IPS DF 6.9 (cell line): Measurements from ENCODE around the gene WDR64.
"Not testable (repeated sequence)": the region's sequence is repeated elsewhere in the genome, so short reads cannot be mapped to it uniquely, and the experiment has no call there.

Experiments
- DNase-seq: peaks from one replicate; pipeline ENCODE4 v3.0.0-alpha.2; 2013; ENCODE audit warnings: low read depth, low spot score
- H3K27ac ChIP-seq: one replicate; pipeline ENCODE4 v1.5.1; 2013; ENCODE audit warnings: low read length, control low read depth
- H3K27me3 ChIP-seq: 2 replicates; pipeline ENCODE4 v1.6.1; 2013; ENCODE audit warnings: mild to moderate bottlenecking, low read length; ENCODE audit not compliant: control insufficient read depth, insufficient read depth
- H3K36me3 ChIP-seq: 2 replicates; pipeline ENCODE4 v1.6.1; 2013; ENCODE audit warnings: low read length; ENCODE audit not compliant: control insufficient read depth, insufficient read depth
- H3K4me1 ChIP-seq: 2 replicates; pipeline ENCODE4 v1.6.1; 2013; ENCODE audit warnings: low read length; ENCODE audit not compliant: control insufficient read depth, insufficient read depth
- H3K4me3 ChIP-seq: 2 replicates; pipeline ENCODE4 v1.5.1; 2013; ENCODE audit warnings: mild to moderate bottlenecking, low read length
- H3K9me3 ChIP-seq: 2 replicates; pipeline ENCODE4 v1.6.1; 2013; ENCODE audit warnings: low read length, inconsistent platforms; ENCODE audit not compliant: control insufficient read depth, insufficient read depth
- WGBS: extraction: QIAGEN DNeasy Blood & Tissue Kit; methylation state at CpG from one replicate; pipeline ENCODE4 v1.1.7; 2013; ENCODE audit warnings: mixed read lengths, missing lambda C conversion rate; ENCODE audit not compliant: insufficient read length, insufficient coverage; 5-methylcytosine and 5-hydroxymethylcytosine counted together

The WDR64 gene

DNA sequence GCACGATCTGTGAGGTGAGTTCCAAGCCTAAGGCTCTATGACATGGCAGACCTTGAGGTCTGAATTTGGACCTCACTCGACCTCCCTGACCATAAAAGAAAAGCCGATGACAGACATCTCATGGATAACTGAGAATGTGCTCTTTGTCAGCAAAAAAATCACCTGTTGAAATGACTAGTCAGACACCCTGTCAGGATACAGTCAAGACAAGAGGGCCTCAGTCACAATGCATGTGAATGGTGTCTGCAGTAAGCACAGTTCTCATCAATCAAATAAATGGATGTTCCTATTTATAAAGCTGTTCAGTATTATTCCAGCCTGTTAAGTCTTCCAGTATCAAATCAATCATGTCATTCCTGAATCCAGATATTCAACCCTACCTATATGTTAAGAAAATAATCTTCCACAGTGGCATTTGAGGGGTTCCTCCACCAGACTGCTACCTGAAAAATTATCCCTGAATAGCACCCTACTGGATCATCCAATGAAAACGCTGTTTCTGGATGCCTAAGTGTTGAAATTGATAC is 167.3 kb downstream of the WDR64 start:
- WGBS = no CpG with 5 or more reads among the region's 4 CpGs
- Histone ChIP-seq H3K4me1 (no peaks in the 10 kb centered on the region), H3K27me3 (no peaks in the 10 kb centered on the region), H3K27ac (no peak overlapping the region), H3K36me3 (no peaks in the 10 kb centered on the region), H3K4me3 (no peak overlapping the region), H3K9me3 (no peaks in the 10 kb centered on the region)
- DNase-seq = no peak

GRCh38 chr1:241821363-241821762 is 169.3 kb downstream of the WDR64 start:
- no CpG with 5 or more reads among the region's 4 CpGs for WGBS
- no peak for DNase-seq

GRCh38 chr1:241822846-241823245 is 170.8 kb downstream of the WDR64 start:
- Histone ChIP-seq H3K4me3 (no peak overlapping the region), H3K27ac (no peak overlapping the region), H3K36me3 (no peaks in the 10 kb centered on the region), H3K9me3 (no peaks in the 10 kb centered on the region), H3K27me3 (no peaks in the 10 kb centered on the region), H3K4me1 (no peaks in the 10 kb centered on the region)
- no peak for DNase-seq

More at GRCh38 chr1:241821363-241821762, 169.3 kb downstream of the WDR64 start:
- no peaks in the 10 kb centered on the region for H3K27me3 ChIP-seq
- H3K27ac ChIP-seq = no peak overlapping the region
- no peak overlapping the region for H3K4me3 ChIP-seq
- no peaks in the 10 kb centered on the region for H3K9me3 ChIP-seq
- H3K4me1 ChIP-seq = no peaks in the 10 kb centered on the region
- H3K36me3 ChIP-seq = no peaks in the 10 kb centered on the region

GRCh38 chr1:241823925-241824324 is 171.8 kb downstream of the WDR64 start:
- H3K27me3 ChIP-seq = no peaks in the 10 kb centered on the region
- WGBS = no CpG with 5 or more reads among the region's 1 CpG
- no peak overlapping the region for H3K27ac ChIP-seq

GRCh38 chr1:241825581-241825980 is 173.5 kb downstream of the WDR64 start:
- no peak overlapping the region for H3K4me3 ChIP-seq
- no peak for DNase-seq

More at GRCh38 chr1:241823925-241824324, 171.8 kb downstream of the WDR64 start:
- Histone ChIP-seq H3K4me1 (no peaks in the 10 kb centered on the region), H3K36me3 (no peaks in the 10 kb centered on the region), H3K9me3 (no peaks in the 10 kb centered on the region), H3K4me3 (no peak overlapping the region)
- DNase-seq = no peak

GRCh38 chr1:241826613-241827012 is 174.5 kb downstream of the WDR64 start:
- not testable (repeated sequence) for DNase-seq, H3K9me3 ChIP-seq, H3K36me3 ChIP-seq, H3K27ac ChIP-seq, H3K27me3 ChIP-seq, H3K4me3 ChIP-seq, H3K4me1 ChIP-seq
- WGBS = no CpG with 5 or more reads among the region's 9 CpGs

More at GRCh38 chr1:241825581-241825980, 173.5 kb downstream of the WDR64 start:
- Histone ChIP-seq H3K36me3 (no peaks in the 10 kb centered on the region), H3K4me1 (no peaks in the 10 kb centered on the region), H3K27ac (no peak overlapping the region), H3K9me3 (no peaks in the 10 kb centered on the region), H3K27me3 (no peaks in the 10 kb centered on the region)

GRCh38 chr1:241827264-241827663 is 175.2 kb downstream of the WDR64 start:
- no peaks in the 10 kb centered on the region for H3K9me3 ChIP-seq
- H3K36me3 ChIP-seq = no peaks in the 10 kb centered on the region
- H3K27me3 ChIP-seq = no peaks in the 10 kb centered on the region
- no peak overlapping the region for H3K4me3 ChIP-seq
- WGBS = no CpG with 5 or more reads among the region's 2 CpGs
- no peak for DNase-seq
- no peaks in the 10 kb centered on the region for H3K4me1 ChIP-seq
- no peak overlapping the region for H3K27ac ChIP-seq

DNA sequence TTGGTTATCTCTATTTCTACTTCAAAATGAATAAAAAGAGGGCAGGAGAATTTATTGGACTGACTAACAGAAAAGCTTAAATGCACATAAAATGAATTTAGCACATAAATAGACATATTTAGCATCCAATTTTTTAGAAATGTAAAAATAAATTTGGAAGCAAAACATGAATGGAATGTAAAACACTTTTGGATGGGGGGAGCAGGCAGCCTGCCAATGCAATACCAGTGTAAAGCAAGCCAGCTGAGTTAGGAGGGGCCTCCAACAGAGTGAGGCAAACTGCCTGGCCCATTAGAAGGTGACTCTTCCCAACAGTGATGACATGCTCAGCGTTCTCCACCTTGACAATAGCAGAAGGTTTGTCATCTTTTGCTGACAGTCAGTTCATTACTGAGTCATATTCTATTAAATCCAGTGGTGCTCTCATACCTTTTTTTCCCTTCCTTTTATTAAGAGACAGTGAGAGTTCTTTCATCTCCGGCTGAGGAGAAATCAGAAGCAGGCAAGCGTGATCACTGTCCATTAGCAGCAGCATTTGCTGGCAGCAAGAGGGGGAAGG is 176.5 kb downstream of the WDR64 start:
- Histone ChIP-seq H3K27ac (no peak overlapping the region), H3K9me3 (no peaks in the 10 kb centered on the region), H3K4me1 (no peaks in the 10 kb centered on the region), H3K4me3 (no peak overlapping the region), H3K27me3 (no peaks in the 10 kb centered on the region), H3K36me3 (no peaks in the 10 kb centered on the region)
- WGBS = no CpG with 5 or more reads among the region's 3 CpGs
- no peak for DNase-seq

GRCh38 chr1:241829468-241829867 is 177.4 kb downstream of the WDR64 start:
- Histone ChIP-seq H3K27ac (no peak overlapping the region), H3K36me3 (no peaks in the 10 kb centered on the region), H3K4me3 (no peak overlapping the region), H3K27me3 (no peaks in the 10 kb centered on the region), H3K4me1 (no peaks in the 10 kb centered on the region), H3K9me3 (no peaks in the 10 kb centered on the region)
- DNase-seq = no peak

DNA sequence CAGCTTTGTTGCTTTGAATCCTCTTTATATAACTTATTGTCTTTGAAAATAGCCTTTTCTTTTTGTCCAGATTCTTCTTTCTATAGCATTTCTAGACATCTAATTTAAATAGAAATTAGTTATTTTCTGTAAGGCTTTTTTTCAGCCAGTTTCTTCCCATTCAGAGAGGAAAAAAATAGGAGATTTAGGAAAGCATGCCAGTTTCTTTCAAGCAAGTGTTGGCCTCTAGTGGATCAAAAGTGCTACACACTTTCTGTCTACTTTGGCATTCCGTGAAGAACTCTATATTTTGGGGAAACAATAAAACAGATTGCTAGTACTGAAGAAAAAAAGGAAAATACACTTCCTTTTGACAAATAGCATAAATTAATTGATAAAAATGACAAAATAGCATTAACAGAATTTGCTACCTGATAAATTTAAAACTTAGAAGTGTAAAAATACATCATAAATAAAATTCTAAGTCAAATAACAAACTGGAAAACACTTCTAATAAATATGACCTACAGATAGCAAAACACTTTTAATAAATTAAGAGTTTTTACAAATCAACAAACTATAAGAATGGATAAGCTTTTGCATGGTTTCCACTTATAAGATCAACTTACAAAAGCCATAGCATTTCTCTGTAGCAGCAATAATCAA is 182.8 kb downstream of the WDR64 start:
- no CpG with 5 or more reads among the region's 1 CpG for WGBS

DNA sequence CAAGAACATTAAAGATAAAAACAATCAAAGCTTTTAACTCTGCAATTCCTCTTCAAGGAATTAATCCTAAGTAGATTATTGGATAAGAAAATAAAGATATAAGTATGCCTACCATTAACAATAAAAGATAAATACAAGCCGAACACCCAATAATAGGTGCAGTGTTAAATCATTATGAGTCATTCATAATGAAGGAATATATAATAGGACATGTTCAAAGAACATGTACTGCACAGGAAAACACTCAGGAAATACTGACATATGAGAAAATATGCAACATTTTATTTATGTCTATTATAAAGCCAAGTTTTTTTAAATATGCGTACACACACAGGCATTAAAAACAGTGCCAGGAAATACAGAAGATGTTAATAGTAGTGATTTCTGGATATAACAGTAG is 184.9 kb downstream of the WDR64 start:
- no peak for DNase-seq
- H3K27me3 ChIP-seq = no peaks in the 10 kb centered on the region
- no peak overlapping the region for H3K4me3 ChIP-seq
- WGBS = no CpG with 5 or more reads among the region's 2 CpGs
- no peaks in the 10 kb centered on the region for H3K36me3 ChIP-seq
- H3K4me1 ChIP-seq = no peaks in the 10 kb centered on the region
- H3K9me3 ChIP-seq = no peaks in the 10 kb centered on the region
- no peak overlapping the region for H3K27ac ChIP-seq

More for the DNA sequence above, 182.8 kb downstream of the WDR64 start:
- Histone ChIP-seq H3K27ac (no peak overlapping the region), H3K9me3 (no peaks in the 10 kb centered on the region), H3K4me1 (no peaks in the 10 kb centered on the region), H3K4me3 (no peak overlapping the region), H3K36me3 (no peaks in the 10 kb centered on the region), H3K27me3 (no peaks in the 10 kb centered on the region)
- no peak for DNase-seq
